ENCODE measurements around the gene RAD50. TPM values are rescaled to one million over a fixed set of nuclear protein-coding genes. Genes with fewer than 3 reads are reported as not detected.

The RAD50 gene
- total and polyA plus RNA-seq, 10 of the 15 experiments (the other 5 are each of a cell fraction or from before 2014, with no cell fraction given) = 12.8 to 68.6 (median 47.0) TPM

- no peaks in the 10 kb centered on the region for H4K20me1 ChIP-seq (ENCODE audit: control insufficient read depth, insufficient read depth)
- H3K9ac ChIP-seq (ENCODE audit: control insufficient read depth, insufficient read depth, low read length) = no peak overlapping the region
- ChIA-PET CTCF (interaction anchor here (0.5 to 4.8 kb wide), 5 partner anchors 9 to 180 kb away, joined by 3 to 28 read pairs (median 13); no protein-coding TSS in a partner anchor), SMC1A (ENCODE audit: uncharacterized antibody, unreplicated experiment) (interaction anchor here (1.1 to 7.8 kb wide), 19 partner anchors 8 to 201 kb away, joined by 3 to 119 read pairs (median 6); partner anchors contain the start of genes IL13 and IL4), POLR2A (interaction anchor here (1.0 to 6.3 kb wide), 9 partner anchors 8 to 146 kb away, joined by 3 to 53 read pairs (median 6); partner anchors contain the start of gene IL13), RAD21 (ENCODE audit: unreplicated experiment) (interaction anchor here (1.2 to 5.7 kb wide), 8 partner anchors 16 to 181 kb away, joined by 4 to 113 read pairs (median 6); partner anchors contain the start of genes IL13 and IL4)
- 0% methylated on average over 2 of the region's 2 CpGs for WGBS (ENCODE audit: insufficient coverage, insufficient replicate concordance, low lambda C conversion rate, missing lambda C conversion rate)
- peaks cover 20 to 39% of the 10 kb centered on the region in 2 experiments for H3K36me3 ChIP-seq (ENCODE audit: control insufficient read depth in 2 of 2, insufficient read depth in 2 of 2, low read length in 1 of 2)
- H3K27ac ChIP-seq (ENCODE audit: control insufficient read depth, insufficient read depth) = peak overlapping the region; percentile 28
- DNase-seq (ENCODE audit: low read depth, low spot score) (peak; percentile 82), ATAC-seq (peak; percentile 78), FAIRE-seq (peak; percentile 89)
- peaks cover 59% of the 10 kb centered on the region for H3K4me1 ChIP-seq (ENCODE audit: control insufficient read depth, insufficient read depth, low read length)
- H3K9me3 ChIP-seq (replicated peaks; ENCODE audit: control insufficient read depth, insufficient read depth, low read length) = no peaks in the 10 kb centered on the region
- H3K4me3 ChIP-seq = no peak overlapping the region
- BruUV-seq (replicated peaks) = no TSS peak
- H2AFZ ChIP-seq (ENCODE audit: control insufficient read depth, low read depth, low read length) = no peak overlapping the region
- in situ Hi-C loops (cut with MboI) = no loop called here
- no peaks in the 10 kb centered on the region for H3K79me2 ChIP-seq (ENCODE audit: control insufficient read depth, insufficient read depth, low read length)
- no peaks in the 10 kb centered on the region for H3K27me3 ChIP-seq (replicated peaks in 1 of 2; ENCODE audit: control insufficient read depth in 2 of 2, insufficient read depth in 2 of 2, low read length in 1 of 2)
- intact Hi-C loops (cut with micrococcal nuclease; ENCODE audit: unreplicated experiment) = loop anchor here (2.0 to 5.0 kb wide), 2 partner anchors 21 to 112 kb away; no protein-coding TSS in a partner anchor
- peak overlapping the region; percentile 26 for H3K4me2 ChIP-seq (ENCODE audit: control insufficient read depth, insufficient read depth)
- 0 out of 2 replicates have a peak, but pooled peaks have one; percentile 15 for TF ChIP-seq YY1 (IDR thresholded peaks at IDR 0.05; ENCODE audit: low read depth, low read length)
- TF ChIP-seq DPF2 (IDR thresholded peaks at IDR 0.05) = peak; percentile 37; the same call in 1 of the 2 replicates
- 0 out of 2 replicates have a peak, but pooled peaks have one; percentile 37 for TF ChIP-seq GABPA (IDR thresholded peaks at IDR 0.05; ENCODE audit: low read depth)
- peak; percentile 59; the same call in 1 of the 2 replicates for TF ChIP-seq RELB (IDR thresholded peaks at IDR 0.05; ENCODE audit: low read depth)
- no peak for TF ChIP-seq EZH2 (IDR thresholded peaks at IDR 0.05; ENCODE audit: borderline replicate concordance, control insufficient read depth, low read depth, low read length)
- peak; percentile 78 for TF ChIP-seq CBFB (IDR thresholded peaks at IDR 0.05; ENCODE audit: low read depth)
- TF ChIP-seq CBX5 (IDR thresholded peaks at IDR 0.05; ENCODE audit: low read depth) = 0 out of 2 replicates have a peak, but pooled peaks have one; percentile 32
- TF ChIP-seq SKIL (IDR thresholded peaks at IDR 0.05; ENCODE audit: low read depth, poor library complexity, severe bottlenecking) = peak; percentile 53
- TF ChIP-seq ZNF274 (IDR thresholded peaks at IDR 0.05; ENCODE audit: insufficient read depth, insufficient read length) = no peak
- TF ChIP-seq CEBPB (IDR thresholded peaks at IDR 0.05; ENCODE audit: borderline replicate concordance in 1 of 2, low read depth in 2 of 2, low read length in 2 of 2) = peak in 1 of 2 experiments; percentile 88; a peak in 1 of 4 replicates
- peak; percentile 43; the same call in 1 of the 2 replicates for TF ChIP-seq CREB1 (IDR thresholded peaks at IDR 0.05; ENCODE audit: low read depth)
- peak; percentile 87; the same call in 1 of the 2 replicates for TF ChIP-seq ZBED1 (IDR thresholded peaks at IDR 0.05; ENCODE audit: borderline replicate concordance)
- TF ChIP-seq POLR2A (IDR thresholded peaks at IDR 0.05; ENCODE audit: low read depth, low read length) = no peak
- TF ChIP-seq PBX3 (IDR thresholded peaks at IDR 0.05; ENCODE audit: insufficient replicate concordance, low read depth, low read length) = peak; percentile 31
- peak in 1 of 2 experiments; percentile 70; a peak in 2 of 4 replicates for TF ChIP-seq EP300 (IDR thresholded peaks at IDR 0.05; ENCODE audit: borderline replicate concordance in 1 of 2, control insufficient read depth in 1 of 2, low read depth in 2 of 2, low read length in 2 of 2)
- peak; percentile 90 for TF ChIP-seq TBL1XR1 (IDR thresholded peaks at IDR 0.05; ENCODE audit: low read depth, low read length)
- TF ChIP-seq BCL3 (IDR thresholded peaks at IDR 0.05; ENCODE audit: borderline replicate concordance, insufficient read depth, low read depth, low read length, poor library complexity, severe bottlenecking) = peak; percentile 88
Measured at GRCh38 chr5:132639706-132640130, 82.9 kb downstream of the RAD50 start.

Measured in GM12878 (cell line).